ENCODE measurements around the gene DPY30.

DNA sequence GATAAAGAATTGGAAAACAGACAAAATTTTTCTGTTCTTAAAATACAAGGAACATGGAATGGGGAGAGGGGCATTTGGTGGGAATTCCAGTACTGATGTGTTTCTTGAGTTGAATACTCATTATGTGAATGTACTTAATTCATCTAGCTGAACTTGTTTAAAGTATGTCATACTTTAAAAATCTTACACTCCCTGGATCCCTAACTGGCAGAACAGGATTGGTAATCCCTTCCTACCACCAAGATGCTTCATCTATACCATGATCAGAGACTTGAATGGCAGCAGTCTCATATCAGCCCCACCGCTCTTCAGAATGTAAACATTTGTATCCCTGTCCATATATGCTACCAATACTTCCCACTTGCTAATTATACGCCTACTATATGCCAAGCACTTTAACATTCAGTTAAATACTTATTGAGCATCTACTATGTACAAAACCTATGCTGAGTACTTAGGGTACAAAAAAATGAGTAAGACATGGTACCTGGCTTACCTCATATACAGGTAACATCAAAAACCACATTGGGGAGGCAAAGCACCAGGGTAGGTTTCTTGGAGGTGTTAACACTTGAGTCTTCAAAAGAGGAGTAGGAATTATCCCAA, 34.1 kb downstream of the DPY30 start:
- TF ChIP-seq, protein P1, sequence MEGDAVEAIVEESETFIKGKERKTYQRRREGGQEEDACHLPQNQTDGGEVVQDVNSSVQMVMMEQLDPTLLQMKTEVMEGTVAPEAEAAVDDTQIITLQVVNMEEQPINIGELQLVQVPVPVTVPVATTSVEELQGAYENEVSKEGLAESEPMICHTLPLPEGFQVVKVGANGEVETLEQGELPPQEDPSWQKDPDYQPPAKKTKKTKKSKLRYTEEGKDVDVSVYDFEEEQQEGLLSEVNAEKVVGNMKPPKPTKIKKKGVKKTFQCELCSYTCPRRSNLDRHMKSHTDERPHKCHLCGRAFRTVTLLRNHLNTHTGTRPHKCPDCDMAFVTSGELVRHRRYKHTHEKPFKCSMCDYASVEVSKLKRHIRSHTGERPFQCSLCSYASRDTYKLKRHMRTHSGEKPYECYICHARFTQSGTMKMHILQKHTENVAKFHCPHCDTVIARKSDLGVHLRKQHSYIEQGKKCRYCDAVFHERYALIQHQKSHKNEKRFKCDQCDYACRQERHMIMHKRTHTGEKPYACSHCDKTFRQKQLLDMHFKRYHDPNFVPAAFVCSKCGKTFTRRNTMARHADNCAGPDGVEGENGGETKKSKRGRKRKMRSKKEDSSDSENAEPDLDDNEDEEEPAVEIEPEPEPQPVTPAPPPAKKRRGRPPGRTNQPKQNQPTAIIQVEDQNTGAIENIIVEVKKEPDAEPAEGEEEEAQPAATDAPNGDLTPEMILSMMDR (conservative IDR thresholded peaks at IDR 0.05 in 1 of 2, IDR thresholded peaks at IDR 0.05 in 1 of 2; ENCODE audit: extremely low read depth in 1 of 2, insufficient read depth in 1 of 2, low read depth in 1 of 2, low read length in 2 of 2): no peak
- TF ChIP-seq EZH2 (IDR thresholded peaks at IDR 0.05; ENCODE audit: borderline replicate concordance, low read length): no peak

Measured in mammary epithelial cell (primary cell).